H9 (cell line): Measurements from ENCODE around the gene PEX26. TPM values are rescaled to one million over a fixed set of nuclear protein-coding genes. Genes with fewer than 3 reads are reported as not detected.

ENCODE experiments used
- DNase-seq: peaks from one replicate; pipeline ENCODE4 v3.0.0-alpha.2; 2017
- H2AFZ ChIP-seq: one replicate; pipeline ENCODE4 v1.6.1; 2013; ENCODE audit warnings: mild to moderate bottlenecking, low read length, control low read depth, moderate library complexity
- H2AK5ac ChIP-seq: 2 replicates; pipeline ENCODE4 v1.6.1; 2013; ENCODE audit warnings: low read length, control low read depth, mixed read lengths; ENCODE audit not compliant: insufficient read length
- H2BK120ac ChIP-seq: one replicate; pipeline ENCODE4 v1.6.1; 2013; ENCODE audit warnings: low read depth, mild to moderate bottlenecking, low read length, control low read depth, inconsistent platforms; ENCODE audit not compliant: poor library complexity, severe bottlenecking
- H2BK12ac ChIP-seq: 2 replicates; pipeline ENCODE4 v1.6.1; 2013; ENCODE audit warnings: low read length, control low read depth, mixed read lengths, low read depth; ENCODE audit not compliant: insufficient read length
- H2BK15ac ChIP-seq: 2 replicates; pipeline ENCODE4 v1.6.1; 2013; ENCODE audit warnings: low read depth, low read length, control low read depth
- H2BK20ac ChIP-seq: one replicate; pipeline ENCODE4 v1.6.1; 2013; ENCODE audit warnings: low read depth, mild to moderate bottlenecking, low read length, control low read depth, inconsistent platforms; ENCODE audit not compliant: poor library complexity, severe bottlenecking
- H2BK5ac ChIP-seq: 2 replicates; pipeline ENCODE4 v1.6.1; 2013; ENCODE audit warnings: low read length, control low read depth, mixed read lengths; ENCODE audit not compliant: insufficient read length
- H3K14ac ChIP-seq: 2 replicates; pipeline ENCODE4 v1.6.1; 2013; ENCODE audit warnings: low read length, control low read depth; ENCODE audit not compliant: insufficient read depth
- H3K18ac ChIP-seq: 2 replicates; pipeline ENCODE4 v1.6.1; 2013; ENCODE audit warnings: low read depth, mild to moderate bottlenecking, mixed read lengths, low read length, control low read depth; ENCODE audit not compliant: insufficient read length
- H3K23ac ChIP-seq: 2 replicates; pipeline ENCODE4 v1.6.1; 2013; ENCODE audit warnings: low read length, control low read depth, mixed read lengths, low read depth; ENCODE audit not compliant: insufficient read length
- H3K23me2 ChIP-seq: 2 replicates; pipeline ENCODE4 v1.6.1; 2013; ENCODE audit warnings: low read depth, mild to moderate bottlenecking, mixed read lengths, low read length, control low read depth; ENCODE audit not compliant: insufficient read length, poor library complexity, severe bottlenecking
- H3K27ac ChIP-seq: 2 replicates; pipeline ENCODE4 v1.5.1; 2013; ENCODE audit warnings: low read length, control low read depth, mixed read lengths, low read depth; ENCODE audit not compliant: insufficient read length
- H3K27me3 ChIP-seq: 2 replicates; pipeline ENCODE4 v1.6.1; 2013; ENCODE audit warnings: low read length, control low read depth, inconsistent platforms; ENCODE audit not compliant: insufficient read depth
- H3K4ac ChIP-seq: 2 replicates; pipeline ENCODE4 v1.6.1; 2013; ENCODE audit warnings: low read depth, mild to moderate bottlenecking, control low read depth, inconsistent platforms, low read length, moderate library complexity
- H3K4me1 ChIP-seq: 2 replicates; pipeline ENCODE4 v1.6.1; 2013; ENCODE audit warnings: low read length, control low read depth, inconsistent platforms; ENCODE audit not compliant: insufficient read depth
- H3K4me2 ChIP-seq: 2 replicates; pipeline ENCODE4 v1.6.1; 2013; ENCODE audit warnings: low read length, control low read depth, mixed read lengths; ENCODE audit not compliant: insufficient read length, insufficient read depth
- H3K56ac ChIP-seq: 2 replicates; pipeline ENCODE4 v1.6.1; 2013; ENCODE audit warnings: low read depth, mild to moderate bottlenecking, mixed read lengths, low read length, control low read depth; ENCODE audit not compliant: insufficient read length
- H3K79me1 ChIP-seq: 2 replicates; pipeline ENCODE4 v1.6.1; 2013; ENCODE audit warnings: low read depth, mild to moderate bottlenecking, moderate library complexity, low read length, control low read depth, inconsistent platforms; ENCODE audit not compliant: insufficient read depth, poor library complexity, severe bottlenecking
- H3K79me2 ChIP-seq: 2 replicates; pipeline ENCODE4 v1.6.1; 2013; ENCODE audit warnings: low read length, control low read depth, inconsistent platforms; ENCODE audit not compliant: insufficient read depth
- H3K9ac ChIP-seq: 2 replicates; pipeline ENCODE4 v1.6.1; 2013; ENCODE audit warnings: low read length, control low read depth, mixed read lengths; ENCODE audit not compliant: insufficient read length; ENCODE audit errors: extremely low read depth
- H3K9me3 ChIP-seq: one replicate; pipeline ENCODE4 v1.6.1; 2013; ENCODE audit warnings: low read depth, low read length, inconsistent platforms; ENCODE audit not compliant: control insufficient read depth
- H3T11ph ChIP-seq: one replicate; pipeline ENCODE4 v1.6.1; 2013; ENCODE audit warnings: mild to moderate bottlenecking, low read length, control low read depth, inconsistent platforms
- H4K20me1 ChIP-seq: one replicate; pipeline ENCODE4 v1.6.1; 2013; ENCODE audit not compliant: control insufficient read depth, insufficient read length, insufficient read depth
- H4K5ac ChIP-seq: 2 replicates; pipeline ENCODE4 v1.6.1; 2013; ENCODE audit warnings: low read depth, mild to moderate bottlenecking, mixed read lengths, low read length, control low read depth; ENCODE audit not compliant: insufficient read length
- H4K8ac ChIP-seq: replicated peaks from 2 replicates; pipeline ENCODE4 v1.6.1; 2013; ENCODE audit warnings: low read length, control low read depth, mixed read lengths, low read depth; ENCODE audit not compliant: insufficient read length
- H4K91ac ChIP-seq: 2 replicates; pipeline ENCODE4 v1.6.1; 2013; ENCODE audit warnings: low read depth, mild to moderate bottlenecking, moderate library complexity, mixed read lengths, low read length, control low read depth; ENCODE audit not compliant: insufficient read length
- H3K27ac Mint-ChIP-seq, 3 experiments: 2 replicates in 2 of 3; 3 replicates in 1 of 3; pipeline ENCODE4 v1.8.0; 2020 to 2021; ENCODE audit warnings: mixed read lengths in 3 of 3, mild to moderate bottlenecking in 1 of 3, moderate library complexity in 1 of 3
- H3K27me3 Mint-ChIP-seq: 2 replicates; pipeline ENCODE4 v1.8.0; 2021; ENCODE audit warnings: low read depth, mild to moderate bottlenecking, moderate library complexity, mixed read lengths
- H3K36me3 Mint-ChIP-seq, 3 experiments: 2 replicates in 2 of 3; 3 replicates in 1 of 3; pipeline ENCODE4 v1.8.0; 2020 to 2021; ENCODE audit warnings: low read depth in 3 of 3, mixed read lengths in 3 of 3; ENCODE audit not compliant: insufficient read depth in 1 of 3
- H3K4me1 Mint-ChIP-seq, 2 experiments: 2 replicates each; pipeline ENCODE4 v1.8.0; 2020; ENCODE audit warnings: mixed read lengths in 2 of 2
- H3K4me3 Mint-ChIP-seq, 2 experiments: 2 replicates in 1 of 2; 3 replicates in 1 of 2; pipeline ENCODE4 v1.8.0; 2020 to 2021; ENCODE audit warnings: mild to moderate bottlenecking in 2 of 2, mixed read lengths in 2 of 2, moderate library complexity in 1 of 2
- H3K9me3 Mint-ChIP-seq, 2 experiments: 2 replicates in 1 of 2; 3 replicates in 1 of 2; pipeline ENCODE4 v1.8.0; 2020; ENCODE audit warnings: mild to moderate bottlenecking in 2 of 2, mixed read lengths in 2 of 2, moderate library complexity in 1 of 2
- CTCF ChIP-seq: fragments of 200-600 bp; sonication (generic); conservative IDR thresholded peaks from 3 replicates; pipeline ENCODE4 v1.8.0; 2021; ENCODE audit warnings: antibody characterized with exemption, mild to moderate bottlenecking
- WGBS: extraction: QIAGEN DNeasy Blood & Tissue Kit; methylation state at CpG from one replicate; pipeline ENCODE4 v1.1.7; 2013; ENCODE audit warnings: missing lambda C conversion rate, low lambda C conversion rate, mixed read lengths; ENCODE audit not compliant: insufficient read length; ENCODE audit errors: extremely low coverage; 5-methylcytosine and 5-hydroxymethylcytosine counted together
- total RNA-seq: library from RNA; stranded (reverse); gene quantifications from 2 replicates; pipeline ENCODE4 v1.2.1, GENCODE V29; 2021

Gene PEX26
- total RNA-seq, 1 experiment from 2014 or later = 35.4 TPM

GRCh38 chr22:18065256-18065655, 12.5 kb upstream of the PEX26 start:
- Histone ChIP-seq H4K91ac (no peak overlapping the region), H3K79me1 (no peaks in the 10 kb centered on the region), H2AK5ac (no peak overlapping the region), H3K23ac (no peak overlapping the region), H3K9ac (no peak overlapping the region), H4K5ac (no peak overlapping the region), H3K18ac (no peak overlapping the region), H2AFZ (no peak overlapping the region), H2BK120ac (no peak overlapping the region), H3K4me2 (no peak overlapping the region), H2BK20ac (no peak overlapping the region), H3K23me2 (no peaks in the 10 kb centered on the region), H2BK12ac (no peak overlapping the region), H3K14ac (no peak overlapping the region), H4K20me1 (no peaks in the 10 kb centered on the region), H3K56ac (no peak overlapping the region), H3K4me1 (no peaks in the 10 kb centered on the region), H2BK5ac (no peak overlapping the region), H3K79me2 (no peaks in the 10 kb centered on the region), H2BK15ac (no peak overlapping the region), H3K27me3 (no peaks in the 10 kb centered on the region), H3K9me3 (no peaks in the 10 kb centered on the region), H3T11ph (no peak overlapping the region), H4K8ac (no peak overlapping the region), H3K4ac (no peak overlapping the region), H3K27ac (no peak overlapping the region)
- TF ChIP-seq CTCF = peak; percentile 46; the same call in 1 of the 3 replicates
- no CpG with 5 or more reads among the region's 9 CpGs for WGBS
- H3K9me3 Mint-ChIP-seq = no peaks in the 10 kb centered on the region; a peak in 1 of 5 replicates
- peaks cover 56% of the 10 kb centered on the region for H3K27me3 Mint-ChIP-seq
- H3K4me3 Mint-ChIP-seq = no peak overlapping the region; a peak in 2 of 5 replicates
- peak; percentile 66 for DNase-seq
- H3K36me3 Mint-ChIP-seq = no peaks in the 10 kb centered on the region; a peak in 1 of 7 replicates
- H3K27ac Mint-ChIP-seq = no peak overlapping the region
- peaks cover 7 to 11% of the 10 kb centered on the region in 2 experiments for H3K4me1 Mint-ChIP-seq
